Astrocyte (in vitro differentiated cells and primary cell): ENCODE results near the gene KRT83. TPM values are rescaled to one million over a fixed set of nuclear protein-coding genes. Genes with fewer than 3 reads are reported as not detected.

Experiments
- DNase-seq: peaks from one replicate; pipeline ENCODE4 v3.0.0-alpha.2; 2010; ENCODE audit warnings: low read depth
- FAIRE-seq: peaks from 2 replicates; lab custom pipeline; 2011; peaks lifted over from hg19 to GRCh38; lab: Jason Lieb, UNC
- H2AFZ ChIP-seq: 2 replicates; pipeline ENCODE4 v1.6.0; 2012; ENCODE audit warnings: low read depth, low read length, inconsistent platforms
- H3K27ac ChIP-seq: 2 replicates; pipeline ENCODE4 v1.5.1; 2011; ENCODE audit warnings: low read depth, low read length, inconsistent platforms
- H3K27me3 ChIP-seq: 2 replicates; pipeline ENCODE4 v1.6.0; 2011; ENCODE audit warnings: low read length, inconsistent platforms; ENCODE audit not compliant: insufficient read depth
- H3K36me3 ChIP-seq: 2 replicates; pipeline ENCODE4 v1.5.1; 2011; ENCODE audit warnings: low read length, inconsistent platforms; ENCODE audit not compliant: insufficient read depth
- H3K4me1 ChIP-seq: 2 replicates; pipeline ENCODE4 v1.5.1; 2011; ENCODE audit warnings: low read length, inconsistent platforms; ENCODE audit not compliant: insufficient read depth
- H3K4me2 ChIP-seq: 2 replicates; pipeline ENCODE4 v1.6.0; 2012; ENCODE audit warnings: low read length, inconsistent platforms
- H3K4me3 ChIP-seq: 2 replicates; pipeline ENCODE4 v1.5.1; 2011; ENCODE audit warnings: low read depth, mild to moderate bottlenecking, low read length, inconsistent platforms; ENCODE audit not compliant: insufficient read depth
- H3K79me2 ChIP-seq: 2 replicates; pipeline ENCODE4 v1.6.0; 2012; ENCODE audit warnings: mild to moderate bottlenecking, low read length, inconsistent platforms; ENCODE audit not compliant: insufficient read depth
- H3K9ac ChIP-seq: 2 replicates; pipeline ENCODE4 v1.6.0; 2012; ENCODE audit warnings: mild to moderate bottlenecking, low read length, inconsistent platforms
- H3K9me3 ChIP-seq: 2 replicates; pipeline ENCODE4 v1.5.1; 2012; ENCODE audit warnings: low read depth, mild to moderate bottlenecking, low read length, inconsistent platforms; ENCODE audit not compliant: insufficient read depth
- H4K20me1 ChIP-seq: 2 replicates; pipeline ENCODE4 v1.6.0; 2012; ENCODE audit warnings: low read length, inconsistent platforms; ENCODE audit not compliant: insufficient read depth
- H3K27ac Mint-ChIP-seq: one replicate; pipeline ENCODE4 v1.8.0; 2021; ENCODE audit warnings: mild to moderate bottlenecking, mixed read lengths; ENCODE audit not compliant: unreplicated experiment
- H3K27me3 Mint-ChIP-seq: one replicate; pipeline ENCODE4 v1.8.0; 2021; ENCODE audit warnings: low read depth, mixed read lengths; ENCODE audit not compliant: unreplicated experiment
- H3K36me3 Mint-ChIP-seq: one replicate; pipeline ENCODE4 v1.8.0; 2021; ENCODE audit warnings: low read depth, mixed read lengths; ENCODE audit not compliant: unreplicated experiment
- H3K4me1 Mint-ChIP-seq: one replicate; pipeline ENCODE4 v1.8.0; 2021; ENCODE audit warnings: low read depth, mixed read lengths; ENCODE audit not compliant: unreplicated experiment
- H3K4me3 Mint-ChIP-seq: one replicate; pipeline ENCODE4 v1.8.0; 2021; ENCODE audit warnings: mild to moderate bottlenecking, moderate library complexity, mixed read lengths; ENCODE audit not compliant: unreplicated experiment
- H3K9me3 Mint-ChIP-seq: one replicate; pipeline ENCODE4 v1.8.0; 2021; ENCODE audit warnings: mild to moderate bottlenecking, mixed read lengths; ENCODE audit not compliant: unreplicated experiment
- CTCF ChIP-seq: IDR thresholded peaks from 2 replicates; pipeline ENCODE4 v1.5.1; 2011; ENCODE audit warnings: low read depth, mild to moderate bottlenecking, inconsistent platforms, low read length, moderate library complexity; ENCODE audit not compliant: insufficient read depth
- EZH2 ChIP-seq: IDR thresholded peaks from 2 replicates; pipeline ENCODE4 v1.6.1; 2012; ENCODE audit warnings: mild to moderate bottlenecking, low read length, inconsistent platforms; ENCODE audit not compliant: insufficient read depth
- total RNA-seq: library from RNA; stranded (reverse); gene quantifications from 2 replicates; pipeline ENCODE4 v1.2.1, GENCODE V29; 2021

Gene KRT83
- total RNA-seq, 1 donor from 2014 or later: not detected

GRCh38 chr12:52323416-52324152, 2.4 kb upstream of the KRT83 start:
- no peak overlapping the region for H2AFZ ChIP-seq
- peaks cover 32% of the 10 kb centered on the region for H3K27me3 ChIP-seq
- Mint-ChIP-seq H3K4me3 (no peak overlapping the region), H3K9me3 (peaks cover 1% of the 10 kb centered on the region), H3K4me1 (no peaks in the 10 kb centered on the region), H3K27ac (no peak overlapping the region), H3K36me3 (peaks cover 2% of the 10 kb centered on the region), H3K27me3 (peaks cover 61% of the 10 kb centered on the region)
- H3K4me3 ChIP-seq: no peak overlapping the region
- H3K79me2 ChIP-seq: no peaks in the 10 kb centered on the region
- H3K36me3 ChIP-seq: no peaks in the 10 kb centered on the region
- no peaks in the 10 kb centered on the region for H3K9me3 ChIP-seq
- no peak overlapping the region for H3K27ac ChIP-seq
- DNase-seq (no peak), FAIRE-seq (no peak)
- H4K20me1 ChIP-seq: no peaks in the 10 kb centered on the region
- no peaks in the 10 kb centered on the region for H3K4me1 ChIP-seq
- H3K9ac ChIP-seq: no peak overlapping the region
- TF ChIP-seq EZH2 (no peak), CTCF (no peak)
- H3K4me2 ChIP-seq: no peak overlapping the region

- no peak overlapping the region for H2AFZ ChIP-seq
- Mint-ChIP-seq H3K27ac (no peak overlapping the region), H3K4me3 (no peak overlapping the region), H3K9me3 (peaks cover 1% of the 10 kb centered on the region), H3K27me3 (peaks cover 67% of the 10 kb centered on the region), H3K4me1 (no peaks in the 10 kb centered on the region), H3K36me3 (peaks cover 2% of the 10 kb centered on the region)
- H3K79me2 ChIP-seq: no peaks in the 10 kb centered on the region
- no peak overlapping the region for H3K4me2 ChIP-seq
- no peaks in the 10 kb centered on the region for H3K9me3 ChIP-seq
- TF ChIP-seq CTCF: no peak
- TF ChIP-seq EZH2: no peak
- FAIRE-seq: no peak
- H3K36me3 ChIP-seq: no peaks in the 10 kb centered on the region
- peaks cover 32% of the 10 kb centered on the region for H3K27me3 ChIP-seq
- DNase-seq: no peak
- H4K20me1 ChIP-seq: no peaks in the 10 kb centered on the region
- H3K27ac ChIP-seq: no peak overlapping the region
- H3K4me3 ChIP-seq: no peak overlapping the region
- H3K9ac ChIP-seq: no peak overlapping the region
- no peaks in the 10 kb centered on the region for H3K4me1 ChIP-seq
Measured at GRCh38 chr12:52323001-52323400, 1.8 kb upstream of the KRT83 start.

- FAIRE-seq: no peak
- peaks cover 2% of the 10 kb centered on the region for H3K36me3 Mint-ChIP-seq
- TF ChIP-seq CTCF: no peak
- TF ChIP-seq EZH2: no peak
- Histone ChIP-seq H3K4me1 (no peaks in the 10 kb centered on the region), H4K20me1 (no peaks in the 10 kb centered on the region), H3K79me2 (no peaks in the 10 kb centered on the region), H3K27me3 (peaks cover 32% of the 10 kb centered on the region), H3K4me2 (no peak overlapping the region), H3K9me3 (no peaks in the 10 kb centered on the region), H3K9ac (no peak overlapping the region), H3K36me3 (no peaks in the 10 kb centered on the region), H2AFZ (no peak overlapping the region), H3K4me3 (no peak overlapping the region), H3K27ac (no peak overlapping the region)
- no peak overlapping the region for H3K4me3 Mint-ChIP-seq
- H3K27me3 Mint-ChIP-seq: peaks cover 72% of the 10 kb centered on the region
- no peak overlapping the region for H3K27ac Mint-ChIP-seq
- no peaks in the 10 kb centered on the region for H3K4me1 Mint-ChIP-seq
- DNase-seq: no peak
- H3K9me3 Mint-ChIP-seq: peaks cover 1% of the 10 kb centered on the region
Measured at GRCh38 chr12:52322069-52322468, 871 bp upstream of the KRT83 start.
